Fibroblast of pulmonary artery (primary cell): ENCODE data around the gene ATG16L1.

Source experiments
- DNase-seq: peaks from one replicate; pipeline ENCODE4 v3.0.0-alpha.2; 2010; ENCODE audit warnings: low read depth
- H3K4me3 ChIP-seq: replicated peaks from 2 replicates; pipeline ENCODE4 v1.5.1; 2011; ENCODE audit warnings: low read depth, mild to moderate bottlenecking, control low read depth, low read length, moderate library complexity
- TF ChIP-seq, protein P1 (sequence below): IDR thresholded peaks from 2 replicates; pipeline ENCODE4 v1.5.1; 2011; ENCODE audit warnings: mild to moderate bottlenecking, control low read depth, low read length, inconsistent platforms; ENCODE audit errors: missing control alignments

Gene ATG16L1

DNA sequence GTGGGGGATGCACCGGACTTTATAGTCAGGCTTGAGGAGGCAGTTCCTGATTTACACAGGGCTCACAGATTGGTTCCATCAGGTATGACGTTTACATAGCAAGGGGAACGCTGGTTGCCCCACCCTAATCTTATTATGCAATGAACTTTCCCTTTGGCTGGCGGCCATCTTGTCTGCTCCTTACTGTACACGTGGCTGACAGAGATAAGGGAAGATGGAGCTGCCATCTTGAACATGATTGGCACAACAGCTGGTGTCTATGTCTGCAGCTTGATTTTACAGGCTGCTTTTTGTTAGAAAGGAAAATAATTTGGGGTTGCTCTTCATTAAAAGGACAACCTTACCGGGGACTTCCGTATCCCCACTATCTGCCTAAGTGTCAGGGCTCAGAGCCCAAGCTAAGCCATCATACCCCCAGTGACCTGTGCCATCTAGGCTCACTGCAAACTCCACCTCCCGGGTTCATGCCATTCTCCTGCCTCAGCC lies 33.5 kb upstream of the ATG16L1 start:
- DNase-seq = peak; percentile 47
- TF ChIP-seq, protein P1, sequence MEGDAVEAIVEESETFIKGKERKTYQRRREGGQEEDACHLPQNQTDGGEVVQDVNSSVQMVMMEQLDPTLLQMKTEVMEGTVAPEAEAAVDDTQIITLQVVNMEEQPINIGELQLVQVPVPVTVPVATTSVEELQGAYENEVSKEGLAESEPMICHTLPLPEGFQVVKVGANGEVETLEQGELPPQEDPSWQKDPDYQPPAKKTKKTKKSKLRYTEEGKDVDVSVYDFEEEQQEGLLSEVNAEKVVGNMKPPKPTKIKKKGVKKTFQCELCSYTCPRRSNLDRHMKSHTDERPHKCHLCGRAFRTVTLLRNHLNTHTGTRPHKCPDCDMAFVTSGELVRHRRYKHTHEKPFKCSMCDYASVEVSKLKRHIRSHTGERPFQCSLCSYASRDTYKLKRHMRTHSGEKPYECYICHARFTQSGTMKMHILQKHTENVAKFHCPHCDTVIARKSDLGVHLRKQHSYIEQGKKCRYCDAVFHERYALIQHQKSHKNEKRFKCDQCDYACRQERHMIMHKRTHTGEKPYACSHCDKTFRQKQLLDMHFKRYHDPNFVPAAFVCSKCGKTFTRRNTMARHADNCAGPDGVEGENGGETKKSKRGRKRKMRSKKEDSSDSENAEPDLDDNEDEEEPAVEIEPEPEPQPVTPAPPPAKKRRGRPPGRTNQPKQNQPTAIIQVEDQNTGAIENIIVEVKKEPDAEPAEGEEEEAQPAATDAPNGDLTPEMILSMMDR = no peak
- H3K4me3 ChIP-seq = no peak overlapping the region

- no peak for DNase-seq
- TF ChIP-seq, protein P1 = no peak
- H3K4me3 ChIP-seq = no peak overlapping the region
Measured at GRCh38 chr2:233218836-233219235, 32.6 kb upstream of the ATG16L1 start.

- no peak overlapping the region for H3K4me3 ChIP-seq
- TF ChIP-seq, protein P1 = no peak
- DNase-seq = no peak
Measured at GRCh38 chr2:233219848-233220247, 31.6 kb upstream of the ATG16L1 start.

- TF ChIP-seq, protein P1 = no peak
- no peak overlapping the region for H3K4me3 ChIP-seq
- peak; percentile 73 for DNase-seq
Measured at GRCh38 chr2:233221378-233222063, 30.0 kb upstream of the ATG16L1 start.

- H3K4me3 ChIP-seq = no peak overlapping the region
- TF ChIP-seq, protein P1 = no peak
- DNase-seq = no peak
Measured at GRCh38 chr2:233223059-233223894, 28.2 kb upstream of the ATG16L1 start.

GRCh38 chr2:233225230-233226068 lies 26.0 kb upstream of the ATG16L1 start:
- TF ChIP-seq, protein P1 = no peak
- no peak for DNase-seq
- no peak overlapping the region for H3K4me3 ChIP-seq
